Measurements from ENCODE around the gene SMIM33. TPM values are rescaled to one million over a fixed set of nuclear protein-coding genes. Genes with fewer than 3 reads are reported as not detected.
A peak's percentile ranks its signal among the peaks of the same experiment; 100 is the strongest.

SMIM33 gene
- total RNA-seq, 4 donors from 2014 or later = 0.40 to 1.7 (median 0.99) TPM

DNA sequence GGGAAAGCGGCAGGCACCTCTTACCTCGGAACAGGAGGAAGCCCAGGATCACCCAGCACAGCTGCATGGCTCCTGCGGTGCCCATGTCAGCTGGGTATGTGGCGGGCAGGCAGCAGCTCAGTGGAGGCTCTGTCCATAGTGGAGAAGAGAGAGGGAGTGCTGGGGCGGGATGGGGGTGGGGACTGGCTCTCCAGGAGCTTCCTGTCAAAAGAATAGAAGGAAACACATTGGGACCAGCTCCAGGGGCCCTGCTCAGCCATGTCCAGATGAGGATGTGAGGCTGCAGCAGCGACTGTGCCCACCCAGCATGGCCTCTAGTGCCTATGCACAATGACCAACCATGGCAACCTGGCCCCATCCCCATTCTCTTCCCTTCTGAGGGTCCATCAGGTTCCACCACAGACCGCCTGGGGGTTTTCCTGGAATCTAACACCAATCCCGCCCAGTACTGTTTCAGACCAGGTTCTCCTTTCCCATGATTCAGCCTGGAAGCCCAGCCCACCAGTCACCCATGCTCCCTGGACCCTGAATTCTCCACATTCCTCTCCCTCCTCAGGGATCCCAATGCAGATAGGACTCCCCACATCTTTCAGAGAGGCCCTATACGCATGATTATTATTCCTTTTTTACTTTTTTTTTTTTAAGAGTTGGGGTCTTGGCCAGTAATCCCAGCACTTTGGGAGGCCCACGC, 8.1 kb upstream of the SMIM33 start, which contains the start of gene ECSCR:
Gene ECSCR, minus strand, starts transcription at position 158 of the 691 bp plus-strand sequence. Its CDS starts 73 bp downstream, at position 85.
- H3K9me3 ChIP-seq = no peaks in the 10 kb centered on the region
- H3K27me3 ChIP-seq = no peaks in the 10 kb centered on the region
- H3K27ac ChIP-seq = peak within 1 kb of the TSS in 2 of 4 donors; percentile 22 to 54
- H3K36me3 ChIP-seq = no peaks in the 10 kb centered on the region
- no peak for DNase-seq
- peaks cover 0 to 16% (median 8%) of the 10 kb centered on the region in 4 donors for H3K4me1 ChIP-seq
- H3K4me3 ChIP-seq = peak within 1 kb of the TSS in 2 of 4 donors; percentile 21 to 24
- TF ChIP-seq POLR2A (IDR thresholded peaks at IDR 0.05) (no peak), CTCF (IDR thresholded peaks at IDR 0.05) (no peak)

DNA sequence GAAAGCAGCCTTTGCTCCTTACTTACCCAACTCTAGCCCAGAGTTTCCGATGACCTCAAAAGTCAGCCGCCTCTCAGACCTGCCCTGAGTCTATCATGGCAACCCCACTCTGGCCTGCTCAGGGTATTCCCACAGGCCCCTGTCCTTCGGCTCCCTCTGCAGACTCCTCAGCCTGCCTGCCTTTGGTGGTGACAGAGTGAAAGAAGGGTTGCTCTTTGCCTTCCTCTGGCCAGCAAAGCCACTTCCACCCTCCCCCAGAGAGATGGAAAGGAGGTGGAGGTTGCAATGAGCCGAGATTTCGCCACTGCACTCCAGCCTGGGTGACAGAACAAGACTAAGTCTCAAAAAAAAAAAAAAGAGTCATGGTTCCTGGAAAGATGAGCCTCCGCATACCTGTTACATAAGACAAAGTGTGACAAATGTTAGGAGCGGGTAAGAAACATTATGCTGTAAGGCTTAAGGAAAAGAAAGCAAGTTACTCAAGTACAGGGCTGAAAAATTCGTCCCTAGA, 2.3 kb upstream of the SMIM33 start:
- DNase-seq = no peak
- peaks cover 3 to 30% (median 6%) of the 10 kb centered on the region in 4 donors for H3K4me1 ChIP-seq
- no peak overlapping the region for H3K27ac ChIP-seq
- H3K9me3 ChIP-seq = no peaks in the 10 kb centered on the region
- H3K27me3 ChIP-seq = no peaks in the 10 kb centered on the region
- TF ChIP-seq CTCF (IDR thresholded peaks at IDR 0.05) (no peak), POLR2A (IDR thresholded peaks at IDR 0.05) (no peak)
- H3K4me3 ChIP-seq = no peak overlapping the region
- H3K36me3 ChIP-seq = no peaks in the 10 kb centered on the region

GRCh38 chr5:139472386-139473030, 1.7 kb downstream of the SMIM33 start:
- H3K27me3 ChIP-seq = no peaks in the 10 kb centered on the region
- no peak for TF ChIP-seq POLR2A (IDR thresholded peaks at IDR 0.05)
- TF ChIP-seq CTCF (IDR thresholded peaks at IDR 0.05) = no peak
- H3K27ac ChIP-seq = peak overlapping the region in 1 of 4 donors; percentile 6
- peaks cover 3 to 49% (median 6%) of the 10 kb centered on the region in 4 donors for H3K4me1 ChIP-seq
- peaks cover 0 to 11% (median 0%) of the 10 kb centered on the region in 3 donors for H3K36me3 ChIP-seq
- no peak overlapping the region for H3K4me3 ChIP-seq
- H3K9me3 ChIP-seq = no peaks in the 10 kb centered on the region
- DNase-seq = no peak

GRCh38 chr5:139473105-139473504, 2.3 kb downstream of the SMIM33 start:
- Histone ChIP-seq H3K4me1 (peaks cover 3 to 48% (median 6%) of the 10 kb centered on the region in 4 donors), H3K27me3 (no peaks in the 10 kb centered on the region), H3K9me3 (no peaks in the 10 kb centered on the region), H3K27ac (peak overlapping the region in 1 of 4 donors; percentile 6), H3K4me3 (no peak overlapping the region), H3K36me3 (peaks cover 0 to 17% (median 0%) of the 10 kb centered on the region in 3 donors)
- no peak for TF ChIP-seq POLR2A (IDR thresholded peaks at IDR 0.05)
- no peak for TF ChIP-seq CTCF (IDR thresholded peaks at IDR 0.05)
- DNase-seq = no peak

DNA sequence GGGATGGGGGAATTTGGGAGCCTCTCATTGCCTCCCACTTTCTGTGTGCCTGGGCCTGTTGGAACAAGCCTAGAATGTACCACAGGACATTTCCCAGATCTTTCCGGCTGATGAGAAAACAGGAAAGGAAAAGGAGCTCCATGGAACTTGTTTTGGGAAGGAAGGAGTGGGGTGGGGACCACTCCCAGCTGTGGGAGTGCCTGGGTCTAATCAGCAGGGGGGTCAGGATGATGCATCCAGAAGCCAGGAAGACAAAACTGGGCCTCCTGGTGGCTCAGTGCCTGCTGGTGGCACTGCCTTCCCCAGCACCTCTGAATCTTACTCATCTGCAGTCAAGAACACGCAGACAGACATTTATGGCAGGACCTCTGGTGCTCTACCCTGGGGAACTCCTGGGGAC, 2.8 kb downstream of the SMIM33 start:
- Histone ChIP-seq H3K4me1 (peaks cover 3 to 47% (median 6%) of the 10 kb centered on the region in 4 donors), H3K36me3 (peaks cover 0 to 20% (median 0%) of the 10 kb centered on the region in 3 donors), H3K27ac (peak overlapping the region in 1 of 4 donors; percentile 8), H3K27me3 (no peaks in the 10 kb centered on the region), H3K9me3 (no peaks in the 10 kb centered on the region), H3K4me3 (no peak overlapping the region)
- no peak for DNase-seq
- no peak for TF ChIP-seq CTCF (IDR thresholded peaks at IDR 0.05)
- TF ChIP-seq POLR2A (IDR thresholded peaks at IDR 0.05) = no peak
